Adrenal gland (tissue), 12 donors: Measurements from ENCODE around the gene IRF9. TPM values are rescaled to one million over a fixed set of nuclear protein-coding genes. Genes with fewer than 3 reads are reported as not detected.
"Not testable (repeated sequence)": the region's sequence is repeated elsewhere in the genome, so short reads cannot be mapped to it uniquely, and the experiment has no call there.

ENCODE experiments used
- DNase-seq, 7 donors: peaks; one replicate each; pipeline ENCODE4 v3.0.0-alpha.2; 2019 to 2020
- H3K27ac ChIP-seq, 5 donors: fragments of 200-600 bp; sonication (generic) in 4 of 5; 1 replicate in 3 of 5; 2 replicates in 2 of 5; pipeline versions ENCODE4 v1.5.1 to v1.8.0; 2016 to 2020; ENCODE audit warnings: mild to moderate bottlenecking in 1 of 5
- H3K27me3 ChIP-seq: fragments of 200-600 bp; 2 replicates; pipeline ENCODE4 v1.8.0; 2021
- H3K36me3 ChIP-seq, 2 donors: fragments of 200-600 bp; replicated peaks in 1 of 2; 1 replicate in 1 of 2; 2 replicates in 1 of 2; pipeline versions ENCODE4 v1.5.1 to v1.8.0; 2018 to 2022
- H3K4me1 ChIP-seq, 2 donors: fragments of 200-600 bp; replicated peaks in 1 of 2; 1 replicate in 1 of 2; 2 replicates in 1 of 2; pipeline versions ENCODE4 v1.5.1 to v1.8.0; 2018 to 2021
- H3K4me3 ChIP-seq, 4 donors: fragments of 200-600 bp; sonication (generic) in 3 of 4; one replicate each; pipeline ENCODE4 v1.5.1; 2016 to 2018
- H3K9me3 ChIP-seq, 3 donors: fragments of 200-600 bp; sonication (generic) in 1 of 3; replicated peaks in 1 of 3; 1 replicate in 2 of 3; 2 replicates in 1 of 3; pipeline versions ENCODE4 v1.5.1 to v1.8.0; 2016 to 2021
- POLR2A ChIP-seq, 2 donors: fragments of 450-650 bp; IDR thresholded peaks; one replicate each; pipeline ENCODE4 v1.6.1; 2017; ENCODE audit warnings: antibody characterized with exemption in 2 of 2, mild to moderate bottlenecking in 2 of 2, moderate library complexity in 1 of 2
- WGBS, 4 donors: extraction: QIAGEN DNeasy Blood & Tissue Kit in 2 of 4; methylation state at CpG; one replicate each; pipeline versions ENCODE4 v1.1.5 to v1.1.7; 2013 to 2017; 5-methylcytosine and 5-hydroxymethylcytosine counted together
- intact Hi-C, 2 donors: fragments of 100-400 bp; cut with DNase I; formaldehyde crosslinking; loops; one replicate each; pipeline versions ENCODE4 v1.14.1 to v1.15.0; 2022 to 2023
- polyA plus RNA-seq, 3 donors: library from polyadenylated mRNA; stranded (reverse); fragments of 200-250 nt in 2 of 3; fragments of 350-450 nt in 1 of 3; fragmentation: Illumina TruSeq in 1 of 3; extraction: RNeasy Lipid Tissue Mini Kit (QIAGEN cat#74804) in 1 of 3; gene quantifications; one replicate each; pipeline ENCODE4 v1.2.3, GENCODE V29; 2013 to 2014
- total RNA-seq, 9 donors: library from RNA; depleted of rRNA in 4 of 9; stranded (reverse); fragments of >200 nt in 4 of 9; fragments of 120-200 nt in 1 of 9; fragmentation: NEBNext Ultra II Directional in 1 of 9; extraction: Animal tissue kit (Norgen Biotek cat#: 25700) in 1 of 9; gene quantifications; one replicate each; pipeline versions ENCODE4 v1.1.0 to v1.2.4, GENCODE V29; 2013 to 2023
- TF ChIP-seq, protein P1 (sequence below), 6 experiments: fragments of 450-650 bp in 4 of 6; fragments of 200-600 bp in 2 of 6; sonication (generic) in 1 of 6; IDR thresholded peaks; 1 replicate in 5 of 6; 2 replicates in 1 of 6; pipeline versions ENCODE4 v1.5.1 to v1.8.0; 2016 to 2021; ENCODE audit warnings: antibody characterized with exemption in 6 of 6, mild to moderate bottlenecking in 2 of 6, moderate library complexity in 1 of 6
- donor health status: healthy with polysubstance abuse.
- donor health status: Bipolar disorder and iron deficiency.
- donor health status: DM: yes; HTN: yes; CAD: no.
- donor health status: DM: no; HTN: no; CAD: no.
- donor health status: DM: no; HTN: no; CAD: no.
- donor health status: DM: yes; HTN: yes; CAD: no.

IRF9 gene
- total and polyA plus RNA-seq, 12 donors: 32.4 to 151 (median 103) TPM

DNA sequence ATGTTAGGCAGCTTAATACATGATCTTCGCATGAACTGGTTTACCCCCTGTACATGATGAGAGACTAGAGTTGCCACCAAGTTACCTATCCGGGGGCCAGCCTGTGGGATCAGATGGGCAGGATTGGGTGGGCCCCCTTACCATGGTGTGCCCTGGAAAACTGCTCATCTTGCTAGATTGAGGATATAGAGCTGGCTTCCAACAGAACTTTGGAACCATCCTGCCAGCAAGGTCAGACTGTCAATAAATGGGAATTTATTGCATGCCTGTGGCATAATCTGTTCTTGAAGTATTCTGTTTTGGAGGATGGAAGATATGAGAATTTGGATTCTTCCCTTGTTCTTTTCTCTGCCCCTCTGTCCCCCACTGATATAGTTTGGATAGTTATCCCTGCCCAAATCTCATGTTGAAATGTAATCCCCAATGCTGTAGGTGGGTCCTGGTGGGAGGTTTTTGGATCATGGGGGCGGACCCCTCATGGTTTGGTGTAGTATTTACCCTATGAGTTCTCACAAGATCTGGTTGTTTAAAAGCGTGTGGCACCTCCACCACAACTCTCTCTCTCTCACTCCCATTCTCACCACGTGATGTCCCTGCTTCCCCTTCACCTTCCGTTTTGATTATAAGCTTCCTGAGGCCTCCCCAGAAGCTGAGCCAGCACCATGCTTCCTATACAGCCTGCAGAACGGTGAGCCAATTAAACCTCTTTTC is 37.9 kb downstream of the IRF9 start:
- Histone ChIP-seq H3K9me3 (no peaks in the 10 kb centered on the region), H3K4me3 (no peak overlapping the region), H3K36me3 (peaks cover 0 to 5% of the 10 kb centered on the region in 2 donors), H3K4me1 (peaks cover 16 to 30% of the 10 kb centered on the region in 2 donors), H3K27me3 (no peaks in the 10 kb centered on the region), H3K27ac (no peak overlapping the region)
- DNase-seq: peak in 1 of 7 donors; percentile 11
- TF ChIP-seq POLR2A (IDR thresholded peaks at IDR 0.05): no peak
- TF ChIP-seq, protein P1, sequence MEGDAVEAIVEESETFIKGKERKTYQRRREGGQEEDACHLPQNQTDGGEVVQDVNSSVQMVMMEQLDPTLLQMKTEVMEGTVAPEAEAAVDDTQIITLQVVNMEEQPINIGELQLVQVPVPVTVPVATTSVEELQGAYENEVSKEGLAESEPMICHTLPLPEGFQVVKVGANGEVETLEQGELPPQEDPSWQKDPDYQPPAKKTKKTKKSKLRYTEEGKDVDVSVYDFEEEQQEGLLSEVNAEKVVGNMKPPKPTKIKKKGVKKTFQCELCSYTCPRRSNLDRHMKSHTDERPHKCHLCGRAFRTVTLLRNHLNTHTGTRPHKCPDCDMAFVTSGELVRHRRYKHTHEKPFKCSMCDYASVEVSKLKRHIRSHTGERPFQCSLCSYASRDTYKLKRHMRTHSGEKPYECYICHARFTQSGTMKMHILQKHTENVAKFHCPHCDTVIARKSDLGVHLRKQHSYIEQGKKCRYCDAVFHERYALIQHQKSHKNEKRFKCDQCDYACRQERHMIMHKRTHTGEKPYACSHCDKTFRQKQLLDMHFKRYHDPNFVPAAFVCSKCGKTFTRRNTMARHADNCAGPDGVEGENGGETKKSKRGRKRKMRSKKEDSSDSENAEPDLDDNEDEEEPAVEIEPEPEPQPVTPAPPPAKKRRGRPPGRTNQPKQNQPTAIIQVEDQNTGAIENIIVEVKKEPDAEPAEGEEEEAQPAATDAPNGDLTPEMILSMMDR (IDR thresholded peaks at IDR 0.05): no peak
- WGBS, 4 donors: 75 to 84% (median 82%) methylated on average over 7 of the region's 7 CpGs
- intact Hi-C loops: no loop called here

DNA sequence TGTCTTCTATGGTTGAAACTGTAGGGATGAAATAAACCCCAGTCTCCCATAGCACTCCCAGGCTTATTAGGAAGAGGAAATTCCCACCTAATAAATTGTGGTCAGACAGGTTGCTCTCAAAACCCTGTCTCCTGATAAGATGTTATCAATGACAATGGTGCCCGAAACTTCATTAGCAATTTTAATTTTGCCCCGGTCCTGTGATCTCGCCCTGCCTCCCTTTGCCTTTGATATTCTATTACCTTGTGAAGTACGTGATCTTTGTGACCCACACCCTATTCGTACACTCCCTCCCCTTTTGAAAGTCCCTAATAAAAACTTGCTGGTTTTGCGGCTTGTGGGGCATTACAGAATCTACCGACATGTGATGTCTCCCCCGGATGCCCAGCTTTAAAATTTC is 41.5 kb downstream of the IRF9 start:
- DNase-seq: not testable (repeated sequence)

DNA sequence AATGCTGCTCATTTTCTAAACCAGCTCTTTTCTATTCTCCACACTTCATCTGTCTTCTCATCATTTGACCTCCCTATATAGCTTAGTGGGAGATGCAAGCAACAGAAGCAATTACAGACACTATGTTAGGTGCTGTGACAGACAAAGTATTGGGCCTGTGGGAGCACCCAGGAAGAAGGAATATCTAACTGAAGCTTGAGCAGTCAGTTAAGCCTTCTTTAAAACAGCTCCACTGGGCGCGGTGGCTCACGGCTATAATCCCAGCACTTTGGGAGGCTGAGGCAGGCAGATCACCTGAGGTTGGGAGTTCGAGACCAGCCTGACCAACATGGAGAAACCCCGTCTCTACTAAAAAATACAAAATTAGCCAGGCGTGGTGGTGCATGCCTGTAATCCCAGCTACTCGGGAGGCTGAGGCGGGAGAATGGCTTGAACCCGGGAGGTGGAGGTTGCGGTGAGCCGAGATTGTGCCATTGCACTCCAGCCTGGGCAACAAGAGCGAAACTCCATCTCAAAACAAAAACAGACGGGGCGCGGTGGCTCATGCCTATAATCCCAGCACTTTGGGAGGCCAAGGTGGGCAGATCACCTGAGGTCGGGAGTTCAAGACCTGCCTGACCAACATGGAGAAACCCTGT is 42.3 kb downstream of the IRF9 start:
- DNase-seq: peak in 3 of 7 donors; percentile 8 to 42 (median 18)
- WGBS, 4 donors: 85 to 96% (median 92%) methylated on average over 14 to 16 of the region's 16 CpGs
- intact Hi-C loops: not testable (repeated sequence)

More for the DNA sequence above, 41.5 kb downstream of the IRF9 start:
- H3K27me3 ChIP-seq, intact Hi-C loops, H3K27ac ChIP-seq, H3K4me1 ChIP-seq, H3K9me3 ChIP-seq, H3K4me3 ChIP-seq: not testable (repeated sequence)
- peaks cover 0 to 24% of the 10 kb centered on the region in 2 donors for H3K36me3 ChIP-seq
- WGBS, 4 donors: 79 to 93% (median 90%) methylated on average over 8 of the region's 8 CpGs

GRCh38 chr14:24204163-24205146 is 43.4 kb downstream of the IRF9 start:
- peaks cover 0 to 39% of the 10 kb centered on the region in 2 donors for H3K36me3 ChIP-seq
- H3K4me3 ChIP-seq: no peak overlapping the region
- no peaks in the 10 kb centered on the region for H3K4me1 ChIP-seq
- H3K27ac ChIP-seq: no peak overlapping the region
- WGBS, 4 donors: 89 to 92% (median 91%) methylated on average over 7 of the region's 7 CpGs
- H3K27me3 ChIP-seq: no peaks in the 10 kb centered on the region
- DNase-seq: peak in 2 of 7 donors; percentile 11 to 13
- intact Hi-C loops: no loop called here
- TF ChIP-seq, protein P1 (IDR thresholded peaks at IDR 0.05): no peak
- TF ChIP-seq POLR2A (IDR thresholded peaks at IDR 0.05): no peak
- no peaks in the 10 kb centered on the region for H3K9me3 ChIP-seq

More for the DNA sequence above, 42.3 kb downstream of the IRF9 start:
- H3K27me3 ChIP-seq, H3K9me3 ChIP-seq, H3K27ac ChIP-seq, H3K4me1 ChIP-seq, H3K4me3 ChIP-seq: not testable (repeated sequence)
- peaks cover 0 to 30% of the 10 kb centered on the region in 2 donors for H3K36me3 ChIP-seq
